Neuron (in vitro differentiated cells): ENCODE data around the gene EME1.
"Not testable (repeated sequence)": the region's sequence is repeated elsewhere in the genome, so short reads cannot be mapped to it uniquely, and the experiment has no call there.

ENCODE experiments used
- H2AFZ ChIP-seq: one replicate; pipeline ENCODE4 v1.6.1; 2013; ENCODE audit warnings: low read depth, mild to moderate bottlenecking, inconsistent platforms, low read length, moderate library complexity
- H3K27me3 ChIP-seq: one replicate; pipeline ENCODE4 v1.6.1; 2013; ENCODE audit warnings: low read length; ENCODE audit not compliant: insufficient read depth
- H3K36me3 ChIP-seq: one replicate; pipeline ENCODE4 v1.6.1; 2013; ENCODE audit warnings: low read length; ENCODE audit not compliant: insufficient read depth
- H3K4me1 ChIP-seq: one replicate; pipeline ENCODE4 v1.6.1; 2013; ENCODE audit warnings: low read length; ENCODE audit not compliant: insufficient read depth
- H3K4me3 ChIP-seq: 2 replicates; pipeline ENCODE4 v1.5.1; 2013; ENCODE audit warnings: mild to moderate bottlenecking, low read length, moderate library complexity
- H3K9me3 ChIP-seq: one replicate; pipeline ENCODE4 v1.6.1; 2013; ENCODE audit warnings: low read length

EME1 gene

DNA sequence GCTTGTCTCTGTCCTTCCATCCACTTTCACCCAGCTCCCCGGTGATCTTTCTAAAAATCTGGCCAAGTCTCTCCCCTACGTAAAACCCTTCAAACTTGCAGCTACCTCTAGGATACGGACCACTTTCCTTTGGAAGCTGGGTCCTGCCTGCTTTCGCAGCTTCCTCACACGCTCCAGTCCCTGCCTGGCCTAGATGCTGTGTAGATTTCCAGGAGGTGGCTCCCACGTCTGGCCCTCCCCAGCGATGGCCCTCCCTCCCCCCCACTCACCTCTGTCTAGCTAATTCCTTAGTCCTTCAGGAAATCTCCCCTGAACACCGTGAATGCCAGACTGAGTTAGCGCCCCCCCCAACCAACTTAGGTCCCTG is 24.9 kb downstream of the EME1 start:
- Histone ChIP-seq H3K9me3 (no peaks in the 10 kb centered on the region), H3K4me3 (peak overlapping the region; percentile 88), H3K4me1 (peaks cover 10% of the 10 kb centered on the region), H3K36me3 (peaks cover 22% of the 10 kb centered on the region), H3K27me3 (no peaks in the 10 kb centered on the region), H2AFZ (no peak overlapping the region)

DNA sequence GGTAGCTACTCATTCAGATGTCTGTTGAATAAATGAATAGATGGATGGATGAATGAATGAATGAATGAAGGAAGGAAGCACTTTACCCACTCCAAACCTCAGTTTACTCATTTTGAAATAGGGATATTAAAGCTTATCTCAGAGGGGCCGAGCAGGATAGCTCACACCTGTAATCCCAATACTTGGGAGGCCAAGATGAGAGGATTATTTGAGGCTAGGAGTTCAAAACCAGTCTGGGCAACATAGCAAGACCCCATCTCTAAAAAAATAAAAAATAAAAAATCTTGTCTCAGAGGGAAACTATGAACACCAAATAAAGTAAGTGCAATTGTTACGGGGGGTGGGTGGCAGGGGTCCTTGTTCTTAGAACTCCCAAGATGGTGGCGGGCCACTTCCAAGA is 25.6 kb downstream of the EME1 start:
- Histone ChIP-seq H3K36me3 (peaks cover 14% of the 10 kb centered on the region), H3K4me1 (peaks cover 10% of the 10 kb centered on the region)
- H2AFZ ChIP-seq, H3K27me3 ChIP-seq, H3K9me3 ChIP-seq, H3K4me3 ChIP-seq: not testable (repeated sequence)

DNA sequence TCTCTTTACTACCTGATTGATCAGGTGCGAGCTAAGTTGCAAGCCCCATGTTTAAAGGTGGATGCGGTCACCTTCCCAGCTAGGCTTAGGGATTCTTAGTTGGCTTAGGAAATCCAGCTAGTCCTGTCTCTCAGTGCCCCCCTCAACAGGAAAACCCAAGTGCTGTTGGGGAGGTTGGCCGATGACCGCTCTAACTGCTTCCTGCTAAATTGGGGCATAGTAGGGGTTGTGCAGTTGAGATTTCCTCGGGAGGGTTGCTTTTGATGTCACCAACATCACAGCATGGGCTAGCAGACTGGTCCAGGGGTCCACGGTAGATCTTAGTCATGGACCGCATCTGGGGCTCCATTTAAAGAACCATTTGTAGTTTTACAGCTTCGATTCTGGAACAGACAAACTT is 26.6 kb downstream of the EME1 start:
- not testable (repeated sequence) for H3K4me3 ChIP-seq, H3K36me3 ChIP-seq, H3K9me3 ChIP-seq, H3K27me3 ChIP-seq, H2AFZ ChIP-seq
- H3K4me1 ChIP-seq = peaks cover 10% of the 10 kb centered on the region

DNA sequence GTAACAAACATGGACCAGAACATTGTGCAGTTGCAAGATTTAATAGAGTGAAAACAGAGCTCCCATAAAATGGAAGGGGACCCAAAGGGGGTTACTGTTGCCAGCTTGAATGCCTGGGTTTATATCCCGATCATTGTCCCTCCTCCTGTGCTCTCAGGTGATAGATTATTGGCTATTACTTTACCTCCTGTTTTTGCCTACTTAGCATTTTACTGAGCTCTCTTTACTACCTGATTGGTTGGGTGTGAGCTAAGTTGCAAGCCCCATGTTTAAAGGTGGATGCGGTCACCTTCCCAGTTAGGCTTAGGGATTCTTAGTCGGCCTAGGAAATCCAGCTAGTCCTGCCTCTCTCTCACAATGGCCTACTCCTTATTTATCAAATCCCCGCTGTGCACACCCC is 32.3 kb downstream of the EME1 start:
- not testable (repeated sequence) for H3K36me3 ChIP-seq, H3K4me3 ChIP-seq, H3K4me1 ChIP-seq, H3K9me3 ChIP-seq, H2AFZ ChIP-seq
- peaks cover 16% of the 10 kb centered on the region for H3K27me3 ChIP-seq

DNA sequence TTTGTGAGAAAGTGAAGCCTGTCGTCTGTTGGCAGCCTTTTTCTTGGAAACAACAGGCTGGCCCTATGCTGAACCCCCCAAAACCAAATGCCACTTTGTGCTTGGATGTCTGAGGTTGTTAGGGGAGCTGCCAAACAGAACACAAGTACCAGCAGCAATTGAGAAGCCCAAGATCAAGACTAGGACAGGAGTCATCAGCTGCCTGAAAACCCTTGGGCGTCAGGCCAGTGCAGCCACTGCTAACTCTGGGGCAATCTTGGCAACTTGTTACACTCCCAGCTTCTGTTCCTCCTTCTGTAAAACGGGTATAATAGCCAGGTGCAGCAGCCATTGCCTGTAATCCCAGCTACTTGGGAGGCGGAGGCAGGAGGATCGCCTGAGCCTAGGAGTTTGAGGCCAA is 33.5 kb downstream of the EME1 start:
- Histone ChIP-seq H3K9me3 (no peaks in the 10 kb centered on the region), H2AFZ (no peak overlapping the region), H3K36me3 (no peaks in the 10 kb centered on the region), H3K27me3 (peaks cover 21% of the 10 kb centered on the region), H3K4me3 (no peak overlapping the region), H3K4me1 (no peaks in the 10 kb centered on the region)

DNA sequence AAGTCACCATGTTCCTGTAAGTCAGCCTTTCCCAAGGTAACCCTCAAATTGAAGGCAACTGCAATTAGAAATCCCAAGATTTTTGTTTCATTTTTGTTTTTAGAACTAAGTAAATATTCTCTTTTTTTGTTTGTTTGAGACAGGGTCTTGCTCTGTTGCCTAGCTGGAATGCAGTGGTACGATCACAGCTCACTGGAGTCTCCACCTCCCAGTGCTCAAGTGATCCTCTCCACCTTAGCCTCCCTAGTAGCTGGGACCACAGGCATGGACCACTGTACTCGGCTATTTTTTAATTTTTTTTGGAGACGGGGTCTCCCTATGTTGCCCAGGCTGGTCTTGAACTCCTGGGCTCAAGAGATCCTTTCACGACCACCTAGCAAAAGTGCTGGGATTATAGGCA is 34.9 kb downstream of the EME1 start:
- Histone ChIP-seq H3K36me3 (no peaks in the 10 kb centered on the region), H3K4me1 (no peaks in the 10 kb centered on the region), H2AFZ (no peak overlapping the region), H3K9me3 (no peaks in the 10 kb centered on the region), H3K4me3 (no peak overlapping the region), H3K27me3 (peaks cover 21% of the 10 kb centered on the region)

DNA sequence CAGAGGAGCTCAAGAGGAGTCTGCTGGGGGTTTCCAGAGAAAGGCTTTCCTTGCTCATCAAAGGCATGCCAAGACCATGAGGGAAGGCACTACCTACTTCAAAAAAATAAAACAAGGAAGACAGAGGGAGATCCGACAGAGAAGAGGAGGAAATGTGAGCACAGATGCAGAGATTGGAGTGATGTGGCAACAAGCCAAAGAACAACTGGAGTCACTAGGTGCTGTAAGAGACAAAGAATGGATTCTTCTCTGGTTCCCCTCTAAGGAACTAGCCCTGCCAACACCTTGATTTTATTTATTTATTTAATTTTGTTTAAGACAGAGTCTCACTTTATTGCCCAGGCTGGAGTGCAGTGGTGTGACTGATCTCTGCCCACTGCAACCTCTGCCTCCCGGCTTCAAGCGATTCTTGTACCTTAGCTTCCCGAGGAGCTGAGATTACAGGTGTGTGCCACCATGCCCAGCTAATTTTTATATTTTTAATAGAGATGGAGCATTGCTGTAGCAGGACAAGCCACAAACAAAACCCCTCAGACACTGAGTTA is 39.2 kb downstream of the EME1 start:
- Histone ChIP-seq H3K36me3 (no peaks in the 10 kb centered on the region), H3K4me1 (no peaks in the 10 kb centered on the region), H2AFZ (no peak overlapping the region), H3K4me3 (no peak overlapping the region), H3K9me3 (no peaks in the 10 kb centered on the region), H3K27me3 (peaks cover 10% of the 10 kb centered on the region)

DNA sequence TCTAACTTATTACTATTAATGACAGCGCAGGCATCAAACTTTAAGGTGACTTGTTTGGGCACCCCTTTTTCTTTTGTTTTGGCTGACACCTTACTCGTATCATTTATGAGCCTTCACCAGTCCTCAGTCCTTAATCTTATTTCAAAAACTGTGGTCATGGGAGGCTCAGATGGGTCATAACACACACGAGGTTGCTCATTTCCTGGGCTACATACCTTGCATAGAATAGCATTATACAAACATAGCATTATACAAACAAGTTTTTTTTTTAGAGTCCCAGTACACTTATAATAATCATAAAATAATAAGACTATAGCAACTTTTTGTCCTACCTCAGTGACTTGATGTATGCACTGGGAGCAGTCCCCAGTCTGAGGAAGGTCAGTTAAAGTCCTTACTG is 41.8 kb downstream of the EME1 start:
- Histone ChIP-seq H3K36me3 (no peaks in the 10 kb centered on the region), H3K4me1 (no peaks in the 10 kb centered on the region), H3K9me3 (no peaks in the 10 kb centered on the region), H3K4me3 (no peak overlapping the region), H3K27me3 (peaks cover 10% of the 10 kb centered on the region), H2AFZ (no peak overlapping the region)

DNA sequence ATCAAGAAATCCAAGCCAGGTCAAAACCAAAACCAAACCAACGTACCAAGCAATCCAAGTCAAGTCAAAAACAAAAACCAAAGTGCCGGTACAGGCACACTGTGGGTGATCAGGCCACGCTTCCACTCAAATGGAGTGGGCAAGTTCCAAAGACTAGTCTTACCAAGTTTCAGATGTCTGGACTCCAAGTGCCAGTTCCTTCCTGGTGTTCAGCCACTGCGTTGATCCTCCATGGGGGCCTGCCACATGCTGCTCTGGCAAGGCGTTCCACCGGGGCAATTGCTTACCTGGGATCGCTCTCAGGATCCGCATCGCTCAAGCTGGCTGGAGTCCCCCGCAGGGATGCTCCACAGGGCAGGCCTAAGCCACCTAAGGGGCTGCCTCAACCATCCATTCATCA is 46.5 kb downstream of the EME1 start:
- H3K4me1 ChIP-seq, H3K9me3 ChIP-seq, H3K4me3 ChIP-seq, H3K36me3 ChIP-seq, H2AFZ ChIP-seq, H3K27me3 ChIP-seq: not testable (repeated sequence)

DNA sequence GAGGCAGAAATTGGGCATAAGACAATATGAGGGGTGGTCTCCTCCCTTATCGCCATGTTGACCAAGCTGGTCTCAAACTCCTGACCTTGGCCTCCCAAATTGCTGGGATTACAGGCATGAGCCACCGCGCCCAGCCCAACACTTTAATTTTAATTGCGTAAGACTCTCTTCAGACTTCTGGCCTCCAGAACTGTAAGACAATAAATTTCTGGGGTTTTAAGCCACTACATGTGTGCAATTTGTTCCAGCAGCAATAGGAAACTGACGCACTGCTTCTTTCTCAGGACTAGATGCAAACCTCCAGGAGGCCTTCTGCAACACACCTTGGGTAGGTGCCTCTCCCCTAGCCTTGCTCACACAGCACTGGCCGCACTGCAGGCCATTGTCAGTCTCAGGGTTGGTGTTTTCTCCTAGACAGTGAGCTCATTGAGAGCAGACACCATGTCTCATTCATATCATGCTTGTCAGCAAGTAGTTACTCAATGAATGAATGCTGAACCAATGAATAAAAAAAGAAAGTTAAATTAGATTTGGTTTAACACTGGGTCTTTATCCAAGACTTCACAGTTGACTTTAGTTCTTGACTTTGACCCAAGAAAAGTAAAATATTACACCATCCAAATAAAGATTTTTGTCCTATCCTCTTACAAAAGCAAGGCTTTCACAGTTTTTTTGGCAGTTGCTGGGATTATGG is 47.5 kb downstream of the EME1 start:
- H3K27me3 ChIP-seq = peaks cover 4% of the 10 kb centered on the region
- no peak overlapping the region for H3K4me3 ChIP-seq
- H3K36me3 ChIP-seq = no peaks in the 10 kb centered on the region
- no peaks in the 10 kb centered on the region for H3K9me3 ChIP-seq
- peaks cover 4% of the 10 kb centered on the region for H3K4me1 ChIP-seq
- no peak overlapping the region for H2AFZ ChIP-seq

DNA sequence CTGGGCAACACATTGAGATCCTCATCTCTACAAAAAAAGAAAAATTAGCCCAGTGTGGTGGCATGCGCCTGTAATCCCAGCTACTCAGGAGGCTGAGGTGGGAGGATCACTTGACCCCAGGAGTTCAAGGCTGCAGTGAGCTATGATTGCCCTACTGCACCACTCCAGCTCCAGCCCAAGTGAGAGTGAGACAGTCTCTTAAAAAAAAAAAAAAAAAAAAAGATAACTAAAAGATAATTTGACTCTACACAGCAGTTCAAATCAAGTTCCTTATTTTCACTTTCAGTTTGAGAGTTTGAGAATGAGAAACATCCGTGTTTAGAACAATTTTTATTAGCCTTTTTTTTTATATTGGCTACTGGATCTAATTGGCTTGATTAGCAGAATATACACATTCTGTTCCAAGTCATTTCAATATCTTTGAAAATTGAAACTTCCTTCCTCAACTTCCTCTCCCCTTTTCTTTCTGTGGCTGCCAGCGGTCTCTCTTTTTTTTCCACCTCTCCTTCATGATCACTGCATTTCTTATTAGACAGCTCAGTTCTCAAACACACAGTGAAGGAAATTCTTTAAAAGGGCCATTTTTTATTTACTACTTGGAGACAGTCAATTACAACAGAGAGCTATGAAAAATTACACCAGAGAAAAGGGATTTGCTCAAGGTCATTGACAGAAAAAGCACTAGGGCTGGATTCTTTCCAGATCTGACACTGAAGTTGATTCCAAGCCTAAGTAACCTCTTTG is 48.5 kb downstream of the EME1 start:
- Histone ChIP-seq H2AFZ (no peak overlapping the region), H3K27me3 (peaks cover 4% of the 10 kb centered on the region), H3K9me3 (no peaks in the 10 kb centered on the region), H3K4me3 (no peak overlapping the region), H3K4me1 (peaks cover 4% of the 10 kb centered on the region), H3K36me3 (no peaks in the 10 kb centered on the region)

DNA sequence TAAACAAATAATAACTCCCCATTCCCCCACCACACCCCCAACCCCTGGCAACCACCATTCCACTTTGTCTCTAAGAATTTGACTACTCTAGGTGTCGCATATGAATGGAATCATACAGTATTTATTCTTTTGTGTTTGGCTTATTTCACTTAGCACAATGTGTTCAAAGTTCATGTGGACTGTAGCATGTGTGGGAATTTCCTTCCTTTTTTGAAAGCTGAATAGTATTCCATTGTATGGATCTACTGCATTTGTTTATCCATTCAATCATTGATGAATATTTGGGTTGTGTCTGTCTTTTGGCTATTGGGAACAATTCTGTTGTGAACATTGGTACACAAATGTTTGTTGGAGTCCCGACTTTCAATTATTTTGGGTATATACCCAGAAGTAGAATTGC is 49.7 kb downstream of the EME1 start:
- peaks cover 4% of the 10 kb centered on the region for H3K4me1 ChIP-seq

DNA sequence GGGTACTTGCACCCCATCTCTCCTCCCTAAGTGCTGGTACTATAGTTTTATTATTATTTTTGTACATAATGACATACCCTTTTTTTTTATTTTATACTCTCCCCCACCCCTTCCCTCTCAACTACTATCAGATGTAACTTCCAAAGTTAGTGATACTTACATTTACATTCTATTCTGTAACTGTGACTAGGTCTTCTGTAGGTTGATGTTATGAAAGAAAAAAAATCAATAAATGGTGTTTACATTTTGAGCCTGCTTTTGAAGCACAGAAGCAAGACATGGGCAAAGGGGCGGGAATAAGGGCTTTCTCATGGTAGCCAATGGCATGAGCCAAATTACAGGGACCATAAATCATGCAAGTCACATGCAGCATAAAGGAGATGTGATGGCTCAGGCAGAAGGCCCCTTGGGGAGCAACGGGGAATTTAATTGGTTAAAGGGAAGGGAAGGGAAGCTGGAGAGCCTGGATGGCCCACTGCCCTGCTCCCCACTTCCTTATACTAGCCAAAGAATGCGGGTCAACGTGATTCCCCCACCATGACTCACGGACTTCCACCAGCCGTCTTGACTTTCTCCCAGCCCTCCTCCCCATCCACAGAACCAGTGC is 50.6 kb downstream of the EME1 start:
- Histone ChIP-seq H3K27me3 (peaks cover 2% of the 10 kb centered on the region), H2AFZ (no peak overlapping the region), H3K9me3 (no peaks in the 10 kb centered on the region), H3K4me1 (peaks cover 4% of the 10 kb centered on the region), H3K4me3 (no peak overlapping the region), H3K36me3 (no peaks in the 10 kb centered on the region)

More for the DNA sequence above, 49.7 kb downstream of the EME1 start:
- no peak overlapping the region for H2AFZ ChIP-seq
- H3K36me3 ChIP-seq = no peaks in the 10 kb centered on the region
- H3K9me3 ChIP-seq = no peaks in the 10 kb centered on the region
- H3K27me3 ChIP-seq = peaks cover 2% of the 10 kb centered on the region
- H3K4me3 ChIP-seq = no peak overlapping the region
